Fibroblast of skin of left quadriceps (primary cell): Measurements from ENCODE around the gene KCNH4.
"Not testable (repeated sequence)": the region's sequence is repeated elsewhere in the genome, so short reads cannot be mapped to it uniquely, and the experiment has no call there.

Experiments used
- DNase-seq, 2 experiments: peaks; one replicate each; pipeline ENCODE4 v3.0.0-alpha.2; 2013; ENCODE audit warnings: low read depth in 2 of 2

Gene KCNH4

GRCh38 chr17:42178817-42179216, 2.1 kb downstream of the KCNH4 start:
- DNase-seq, result no peak

- DNase-seq, result no peak
Observed at GRCh38 chr17:42177684-42178083, 3.3 kb downstream of the KCNH4 start.

DNA sequence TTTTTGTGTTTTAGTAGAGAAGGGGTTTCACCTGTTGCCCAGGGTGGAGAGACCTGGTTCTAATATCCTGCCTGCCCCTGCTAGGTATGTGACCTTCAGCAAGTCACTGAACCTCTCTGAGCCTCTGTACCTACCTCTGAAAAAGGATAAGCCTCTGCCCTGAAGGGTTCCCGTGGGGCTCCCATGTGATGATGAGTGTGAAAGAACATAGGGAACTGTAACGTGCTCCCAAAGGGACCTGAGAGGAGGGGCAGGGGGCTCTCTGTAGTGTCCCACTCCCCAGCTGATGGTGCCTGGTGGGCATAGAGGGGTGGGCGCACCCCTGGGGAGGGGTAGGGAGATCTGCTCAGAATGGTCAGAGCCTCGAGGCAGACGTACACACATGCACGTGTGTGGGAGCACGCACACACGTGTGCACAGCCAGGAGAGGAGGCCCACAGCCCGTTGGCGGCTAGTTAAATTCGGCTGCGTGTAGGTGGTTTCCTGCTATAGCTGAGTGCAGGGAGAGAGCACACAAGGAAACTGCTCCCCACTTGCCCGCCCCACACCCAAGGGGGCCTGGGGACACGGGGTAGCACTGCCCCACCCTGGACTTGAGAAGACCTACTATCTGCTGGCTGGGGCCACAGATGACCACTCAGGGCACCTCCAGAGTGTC, 6.7 kb downstream of the KCNH4 start:
- DNase-seq, result no peak

GRCh38 chr17:42171831-42172230, 9.1 kb downstream of the KCNH4 start:
- DNase-seq, result no peak

DNA sequence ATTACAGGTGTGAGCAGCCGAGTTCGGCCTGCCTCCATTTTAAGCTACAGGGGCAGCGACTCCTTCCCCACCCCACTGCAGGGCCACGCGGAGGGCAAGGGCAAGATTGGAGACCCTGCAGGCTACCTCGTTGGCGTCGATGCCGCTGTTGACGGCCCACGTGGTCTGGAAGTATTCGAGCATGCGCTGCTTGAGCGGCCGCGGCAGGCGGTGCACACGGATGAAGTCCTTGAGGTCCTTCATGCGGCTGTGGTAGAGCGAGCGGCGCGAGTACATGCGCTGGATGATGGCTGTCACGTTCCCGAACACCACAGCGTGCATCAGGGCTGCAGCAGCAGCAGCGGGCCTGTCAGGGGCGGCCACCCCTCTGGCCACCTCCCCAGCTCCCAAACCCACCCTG, 11.6 kb downstream of the KCNH4 start:
- DNase-seq, result no peak

DNA sequence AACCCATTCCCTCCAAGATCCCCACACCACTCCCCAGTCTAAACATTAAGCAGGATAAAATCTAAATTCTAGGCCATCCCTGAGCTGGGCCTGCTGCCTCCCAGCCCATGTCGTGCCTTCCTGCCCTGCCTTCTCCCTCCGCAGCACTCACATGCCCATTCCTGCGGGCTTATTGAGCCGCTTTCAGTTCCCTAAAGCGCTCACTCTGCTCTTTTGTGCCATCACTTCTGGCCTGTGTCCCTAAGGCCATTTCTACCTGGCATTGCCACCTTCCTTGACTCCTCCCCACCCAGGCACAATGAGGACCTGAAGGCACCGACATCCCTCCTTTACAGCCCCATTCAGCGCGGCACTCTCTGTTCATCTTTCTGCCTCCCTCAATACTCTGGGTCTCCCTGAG, 13.1 kb downstream of the KCNH4 start:
- no peak for DNase-seq

- no peak for DNase-seq
Observed at GRCh38 chr17:42166196-42166763, 14.7 kb downstream of the KCNH4 start.

DNA sequence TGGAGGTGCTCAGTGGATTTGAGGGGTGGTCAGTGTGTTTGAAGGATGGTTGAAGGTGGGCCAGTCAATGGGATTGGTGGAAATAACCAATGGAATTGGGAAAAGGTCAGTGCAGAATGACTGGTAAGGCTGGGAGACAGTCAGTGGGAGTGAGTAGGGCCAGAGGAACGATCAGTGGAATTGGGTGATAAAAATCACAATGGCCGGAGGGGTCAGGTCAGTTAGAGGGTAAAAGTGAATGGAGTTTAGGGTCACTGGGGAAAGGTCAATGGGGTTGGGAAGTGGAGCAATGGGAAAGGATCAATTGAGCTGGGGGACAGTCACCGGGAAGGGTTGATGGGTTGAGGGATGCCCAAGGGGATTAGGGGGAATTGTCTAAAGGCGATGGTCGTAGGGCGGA, 15.2 kb downstream of the KCNH4 start:
- no peak for DNase-seq

DNA sequence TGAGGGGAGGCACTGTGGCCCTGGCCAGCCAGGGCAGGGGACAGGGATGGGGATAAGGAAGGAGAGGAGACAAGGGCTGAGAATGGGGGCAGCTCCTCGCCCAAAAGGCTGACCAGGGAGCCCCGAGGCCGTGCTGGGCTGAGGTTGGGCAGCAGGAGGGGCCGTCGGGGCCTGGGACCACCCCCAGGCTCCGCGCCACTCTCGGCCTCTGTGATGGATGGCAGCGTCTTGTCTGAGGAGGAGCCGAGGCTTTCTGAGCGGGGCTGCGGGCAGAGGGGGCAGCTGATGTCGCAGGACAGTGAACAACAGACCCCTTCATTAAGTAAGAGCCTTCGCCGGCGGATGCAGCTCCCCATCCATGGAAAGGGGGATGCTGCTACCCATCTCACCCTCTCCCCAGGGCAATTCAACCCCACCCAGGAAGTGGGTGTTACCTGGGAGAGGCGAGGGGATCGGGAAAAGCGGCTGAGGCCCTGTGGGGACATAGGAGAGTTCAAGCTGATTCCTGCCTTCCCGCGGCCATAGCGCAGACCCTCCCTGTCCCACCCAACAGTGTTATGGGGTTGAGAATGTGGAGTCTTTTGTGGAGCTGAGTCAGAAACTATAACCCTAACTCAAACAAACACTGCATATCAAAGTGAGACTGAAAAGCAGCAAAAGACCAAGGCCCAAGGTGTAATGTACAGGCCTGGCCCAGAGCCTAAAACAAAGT, 17.1 kb downstream of the KCNH4 start:
- no peak for DNase-seq

DNA sequence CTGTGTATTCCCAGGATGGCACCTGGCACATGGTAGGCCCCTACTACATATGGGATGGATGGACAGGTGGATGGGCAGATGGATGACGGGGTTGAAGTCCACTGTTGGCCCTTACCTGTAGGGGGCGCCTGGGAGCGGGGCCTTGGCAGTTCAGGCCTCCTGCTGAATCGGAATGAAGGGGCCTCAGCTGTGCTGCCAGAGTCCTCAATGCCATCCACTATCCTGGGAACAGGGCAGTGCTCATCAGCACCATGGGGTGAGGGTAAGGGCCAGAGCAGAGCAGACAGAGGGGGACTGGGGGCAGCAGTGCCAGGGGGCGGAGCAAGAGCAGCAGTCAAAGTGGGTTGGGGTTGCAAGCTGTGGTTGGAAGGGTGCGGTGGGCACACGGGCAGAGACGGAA, 17.8 kb downstream of the KCNH4 start:
- no peak for DNase-seq

DNA sequence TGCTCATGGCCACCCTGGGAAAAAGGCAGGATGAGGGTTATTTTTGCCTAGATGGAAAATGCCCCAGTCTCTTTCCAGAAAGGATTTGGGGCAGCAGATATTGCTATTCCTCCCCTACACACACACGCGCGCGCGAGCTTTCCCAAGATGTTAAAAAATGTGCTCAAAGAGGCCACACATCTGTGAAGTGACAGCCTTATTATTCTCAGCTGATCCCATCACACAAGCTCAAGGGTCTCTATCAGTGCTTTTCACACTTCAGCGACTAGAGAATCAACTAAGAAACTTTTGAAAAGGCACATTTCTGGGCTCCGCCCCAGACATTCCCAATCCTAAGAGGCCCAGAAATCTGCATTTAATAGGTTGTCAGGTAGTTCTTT, 20.4 kb downstream of the KCNH4 start:
- no peak for DNase-seq

DNA sequence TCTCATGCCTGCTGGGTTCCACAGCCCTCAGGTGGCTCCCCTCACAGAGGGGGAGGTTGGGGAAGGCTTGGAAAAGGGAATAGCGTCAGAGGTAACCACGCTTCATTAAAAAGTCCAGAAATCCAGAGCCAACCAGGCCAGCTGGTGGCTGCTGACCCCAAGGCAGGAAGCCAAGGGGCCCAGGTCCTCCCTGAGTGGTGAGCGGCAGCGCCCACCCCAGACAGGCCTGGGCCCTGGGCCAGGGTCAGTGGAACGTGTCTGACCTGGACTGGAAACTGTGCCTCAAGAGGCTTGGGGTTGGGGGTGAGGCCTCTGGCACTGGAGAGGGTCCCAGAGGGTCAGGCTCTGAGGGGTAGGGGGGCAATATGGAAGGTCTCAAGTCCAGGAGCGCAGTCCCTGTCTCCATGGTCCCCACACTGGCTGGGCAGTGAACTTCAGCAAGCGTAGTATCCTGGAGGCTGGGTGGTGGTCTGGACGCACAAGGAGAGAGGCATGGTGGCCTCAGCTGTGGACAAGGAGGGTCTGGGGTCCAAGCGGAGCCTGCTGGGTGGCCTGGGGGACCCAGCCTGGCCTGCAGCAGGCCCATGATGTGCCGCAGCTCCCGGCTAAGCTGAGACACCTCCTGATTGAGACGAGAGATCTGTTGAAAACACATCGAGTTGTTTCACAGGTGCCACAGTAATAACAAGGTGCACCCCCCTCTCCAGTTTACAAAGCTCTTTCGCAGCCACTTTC, 21.0 kb downstream of the KCNH4 start:
- no peak for DNase-seq

- no peak for DNase-seq
Observed at GRCh38 chr17:42155614-42156045, 25.3 kb downstream of the KCNH4 start.

GRCh38 chr17:42153919-42154742, 26.8 kb downstream of the KCNH4 start:
- DNase-seq, result no peak

DNA sequence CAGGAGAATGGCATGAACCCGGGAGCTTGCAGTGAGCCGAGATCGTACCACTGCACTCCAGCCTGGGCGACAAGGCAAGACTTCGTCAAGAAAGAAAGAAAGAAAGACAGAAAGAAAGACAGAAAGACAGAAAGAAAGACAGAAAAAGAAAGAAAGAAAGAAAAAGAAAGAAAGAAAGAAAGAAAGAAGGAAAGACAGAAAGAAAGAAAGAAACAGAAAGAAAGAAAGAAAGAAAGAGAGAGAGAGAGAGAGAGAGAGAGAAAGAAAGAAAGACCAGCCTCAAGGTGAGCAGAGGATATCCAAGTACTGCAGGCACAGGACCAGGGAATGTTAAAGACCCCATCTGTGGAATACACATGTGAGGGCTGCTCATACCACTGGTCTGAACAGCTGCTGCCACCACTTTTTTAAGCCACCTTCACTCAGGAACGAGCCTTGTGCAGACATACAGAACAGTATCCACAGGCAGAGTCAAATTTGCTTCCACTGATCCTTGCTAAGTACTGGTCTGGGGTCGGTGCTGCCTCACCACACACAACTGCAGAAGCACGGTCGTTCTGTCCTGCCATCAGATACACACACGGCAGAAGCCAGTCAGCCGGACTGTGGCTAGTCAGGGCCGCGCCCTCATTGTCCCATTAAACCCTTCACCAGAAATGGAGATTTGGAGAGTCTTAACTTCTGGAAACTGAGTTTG, 33.9 kb downstream of the KCNH4 start:
- DNase-seq, result no peak

DNA sequence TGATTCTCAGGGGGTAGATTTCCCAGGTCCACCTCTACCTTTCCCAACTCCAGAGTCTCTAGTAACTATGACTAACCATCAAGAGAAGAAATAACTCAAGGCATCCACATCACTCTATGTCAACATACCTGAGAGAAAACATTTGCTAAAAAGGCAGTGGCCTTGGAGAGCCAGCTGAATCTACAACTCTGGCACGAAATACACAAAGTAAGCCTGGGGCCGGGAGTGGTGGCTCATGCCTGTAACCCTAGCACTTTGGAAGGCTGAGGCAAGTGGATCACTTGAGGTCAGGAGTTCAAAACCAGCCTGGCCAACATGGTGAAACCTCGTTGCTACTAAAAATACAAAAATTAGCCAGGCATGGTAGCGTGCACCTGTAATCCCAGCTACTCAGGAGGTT, 37.8 kb downstream of the KCNH4 start:
- not testable (repeated sequence) for DNase-seq

- peak; percentile 42 to 46 for DNase-seq
Observed at GRCh38 chr17:42142371-42142896, 38.5 kb downstream of the KCNH4 start.

DNA sequence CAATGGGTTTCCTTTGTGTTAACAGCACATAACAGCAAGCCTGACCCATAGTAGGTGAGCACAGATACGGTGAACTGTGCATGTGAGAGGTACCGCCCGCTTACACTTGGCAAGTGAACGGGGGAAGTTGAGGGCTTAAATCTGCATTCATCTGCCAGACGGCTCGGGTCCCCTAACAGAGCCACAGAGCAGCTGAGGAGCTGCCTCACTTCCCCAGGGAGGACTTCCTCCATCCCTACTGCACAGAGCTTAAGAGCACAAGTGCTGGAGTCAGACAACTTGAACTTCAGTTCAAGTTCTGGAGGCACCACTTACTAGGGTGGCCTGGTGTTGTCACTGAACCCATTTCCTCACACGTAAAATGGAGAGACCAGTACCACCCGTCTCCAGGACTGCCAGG, 39.6 kb downstream of the KCNH4 start:
- DNase-seq, result no peak

- DNase-seq, result not testable (repeated sequence)
Observed at GRCh38 chr17:42140690-42141089, 40.3 kb downstream of the KCNH4 start.

- no peak for DNase-seq
Observed at GRCh38 chr17:42138749-42139492, 42.0 kb downstream of the KCNH4 start.
